Smooth muscle cell (in vitro differentiated cells): Measurements from ENCODE around the gene PLCB4. TPM values are rescaled to one million over a fixed set of nuclear protein-coding genes. Genes with fewer than 3 reads are reported as not detected.

ENCODE experiments used
- DNase-seq: peaks from one replicate; lab custom pipeline; 2025; ENCODE audit not compliant: unreplicated experiment; lab: John Stamatoyannopoulos, UW
- H2AFZ ChIP-seq: fragments of 200-600 bp; sonication (generic); 2 replicates; pipeline ENCODE4 v1.6.0; 2016; ENCODE audit warnings: antibody characterized with exemption, low read depth, mild to moderate bottlenecking
- H3F3A ChIP-seq: fragments of 200-600 bp; sonication (generic); 2 replicates; pipeline ENCODE4 v1.6.0; 2017; ENCODE audit warnings: antibody characterized with exemption, low read depth
- H3K27ac ChIP-seq: fragments of 200-600 bp; sonication (generic); 2 replicates; pipeline ENCODE4 v1.5.1; 2016; ENCODE audit warnings: low read depth, mild to moderate bottlenecking
- H3K27me3 ChIP-seq: fragments of 200-600 bp; sonication (generic); 2 replicates; pipeline ENCODE4 v1.6.1; 2016; ENCODE audit warnings: low read depth, mild to moderate bottlenecking
- H3K36me3 ChIP-seq: fragments of 200-600 bp; sonication (generic); 2 replicates; pipeline ENCODE4 v1.5.1; 2016; ENCODE audit warnings: low read depth
- H3K4me1 ChIP-seq: fragments of 200-600 bp; sonication (generic); 2 replicates; pipeline ENCODE4 v1.5.1; 2016; ENCODE audit warnings: low read depth
- H3K4me2 ChIP-seq: fragments of 200-600 bp; sonication (generic); 2 replicates; pipeline ENCODE4 v1.6.0; 2016; ENCODE audit warnings: mild to moderate bottlenecking
- H3K4me3 ChIP-seq: fragments of 200-600 bp; sonication (generic); 2 replicates; pipeline ENCODE4 v1.5.1; 2016; ENCODE audit warnings: mild to moderate bottlenecking
- H3K79me2 ChIP-seq: fragments of 200-600 bp; sonication (generic); 2 replicates; pipeline ENCODE4 v1.6.0; 2016; ENCODE audit warnings: low read depth, mild to moderate bottlenecking
- H3K9ac ChIP-seq: fragments of 200-600 bp; sonication (generic); 2 replicates; pipeline ENCODE4 v1.6.0; 2016; ENCODE audit warnings: low read depth
- H3K9me3 ChIP-seq: fragments of 200-600 bp; sonication (generic); replicated peaks from 2 replicates; pipeline ENCODE4 v1.5.1; 2016; ENCODE audit warnings: low read depth
- H4K20me1 ChIP-seq: fragments of 200-600 bp; sonication (generic); 2 replicates; pipeline ENCODE4 v1.6.0; 2016; ENCODE audit warnings: low read depth
- CTCF ChIP-seq: fragments of 200-600 bp; sonication (generic); IDR thresholded peaks from 2 replicates; pipeline ENCODE4 v1.5.1; 2017; ENCODE audit warnings: borderline replicate concordance, mild to moderate bottlenecking, antibody characterized with exemption; ENCODE audit not compliant: insufficient read depth, poor library complexity, severe bottlenecking
- WGBS: methylation state at CpG from one replicate; pipeline ENCODE4 v1.1.7; 2016; ENCODE audit warnings: low lambda C conversion rate; 5-methylcytosine and 5-hydroxymethylcytosine counted together
- polyA plus RNA-seq: library from polyadenylated mRNA; unstranded; fragments of >200 nt; fragmentation: Nextera tagmentation; extraction: Ambion mirVana; gene quantifications from 2 replicates; pipeline ENCODE4 v1.2.1, GENCODE V29; 2016
- total RNA-seq: library from RNA; depleted of rRNA; stranded (reverse); fragments of >200 nt; gene quantifications from 2 replicates; pipeline ENCODE4 v1.2.3, GENCODE V29; 2014

PLCB4 gene
- total and polyA plus RNA-seq, 2 experiments from 2014 or later = 3.0 to 5.3 TPM

GRCh38 chr20:9417665-9418064 lies 348.8 kb downstream of the PLCB4 start:
- Histone ChIP-seq H3K9me3 (no peaks in the 10 kb centered on the region), H3K36me3 (no peaks in the 10 kb centered on the region), H3K4me2 (no peak overlapping the region), H3K9ac (no peak overlapping the region), H3K79me2 (no peaks in the 10 kb centered on the region), H3K4me1 (no peaks in the 10 kb centered on the region), H3F3A (no peaks in the 10 kb centered on the region), H3K4me3 (no peak overlapping the region), H4K20me1 (no peaks in the 10 kb centered on the region), H2AFZ (no peak overlapping the region), H3K27me3 (no peaks in the 10 kb centered on the region), H3K27ac (no peak overlapping the region)
- no peak for TF ChIP-seq CTCF
- DNase-seq = no peak

GRCh38 chr20:9422321-9423057 lies 353.6 kb downstream of the PLCB4 start:
- TF ChIP-seq CTCF = no peak
- H2AFZ ChIP-seq = no peak overlapping the region
- no peak overlapping the region for H3K27ac ChIP-seq
- H3K4me1 ChIP-seq = no peaks in the 10 kb centered on the region
- DNase-seq = no peak
- H3F3A ChIP-seq = no peaks in the 10 kb centered on the region
- no peaks in the 10 kb centered on the region for H3K27me3 ChIP-seq
- no peaks in the 10 kb centered on the region for H3K79me2 ChIP-seq
- WGBS = 90% methylated on average over 5 of the region's 5 CpGs
- no peaks in the 10 kb centered on the region for H4K20me1 ChIP-seq
- H3K36me3 ChIP-seq = no peaks in the 10 kb centered on the region
- H3K4me2 ChIP-seq = no peak overlapping the region
- H3K9me3 ChIP-seq = no peaks in the 10 kb centered on the region
- H3K9ac ChIP-seq = no peak overlapping the region
- H3K4me3 ChIP-seq = no peak overlapping the region

- Histone ChIP-seq H3K27ac (no peak overlapping the region), H3K9ac (no peak overlapping the region), H3F3A (no peaks in the 10 kb centered on the region), H3K9me3 (no peaks in the 10 kb centered on the region), H2AFZ (no peak overlapping the region), H3K27me3 (no peaks in the 10 kb centered on the region), H4K20me1 (no peaks in the 10 kb centered on the region), H3K4me1 (no peaks in the 10 kb centered on the region), H3K4me2 (no peak overlapping the region), H3K36me3 (no peaks in the 10 kb centered on the region), H3K4me3 (no peak overlapping the region), H3K79me2 (no peaks in the 10 kb centered on the region)
- no peak for TF ChIP-seq CTCF
- no peak for DNase-seq
- 97% methylated on average over 3 of the region's 3 CpGs for WGBS
Observed at GRCh38 chr20:9424551-9424950, 355.7 kb downstream of the PLCB4 start.
